AG04449 (cell line): Measurements from ENCODE around the gene ACAP3.
A peak's percentile ranks its signal among the peaks of the same experiment; 100 is the strongest.

Source experiments
- CTCF ChIA-PET: fragments of 350-600 bp; formaldehyde crosslinking; extraction: SDS; loops from one replicate; lab custom pipeline; 2021; ENCODE audit warnings: antibody characterized with exemption; lab: Yijun Ruan, JAX
- POLR2A ChIA-PET: fragments of 400-600, 350-600 bp; formaldehyde crosslinking; extraction: SDS; loops from one replicate; lab custom pipeline; 2020; ENCODE audit warnings: antibody characterized with exemption, inconsistent platforms; lab: Yijun Ruan, JAX
- DNase-seq: peaks from one replicate; pipeline ENCODE4 v3.0.0-alpha.2; 2010; ENCODE audit warnings: low read depth, low spot score
- H3K4me3 ChIP-seq: 2 replicates; pipeline ENCODE4 v1.5.1; 2011; ENCODE audit warnings: low read depth, mild to moderate bottlenecking, control low read depth, low read length
- TF ChIP-seq, protein P1 (sequence below): IDR thresholded peaks from one replicate; pipeline ENCODE4 v1.5.1; 2011; ENCODE audit warnings: mild to moderate bottlenecking, moderate library complexity, low read length, control low read depth, inconsistent platforms; ENCODE audit not compliant: insufficient read depth; ENCODE audit errors: missing control alignments

ACAP3 gene

DNA sequence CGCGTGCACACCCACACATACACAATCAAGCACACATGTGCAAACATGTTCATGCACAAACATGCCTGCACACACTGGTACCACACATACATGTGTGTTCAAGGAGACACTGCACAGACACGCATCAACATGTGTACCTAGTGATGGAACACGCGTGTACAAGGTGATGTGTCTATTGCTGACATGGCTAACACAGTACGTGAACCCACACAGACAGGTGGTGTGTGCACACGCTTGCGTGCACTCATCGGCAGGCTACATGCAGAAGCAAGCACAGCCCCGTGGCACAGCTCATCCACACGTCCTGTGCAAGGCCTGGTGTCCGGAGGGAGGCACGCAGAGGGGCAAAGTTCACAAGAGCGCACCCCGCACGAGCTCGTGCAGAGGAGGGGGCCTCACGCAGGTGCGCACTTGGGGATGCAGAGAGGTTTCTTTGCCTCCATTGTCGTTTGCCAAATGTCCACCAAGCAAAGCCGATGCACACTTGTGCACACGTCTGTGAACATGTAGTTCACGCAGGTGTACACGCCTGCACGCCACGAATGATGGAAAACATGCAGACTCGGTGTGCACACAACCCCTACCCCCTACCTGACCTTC lies 969 bp downstream of the ACAP3 start:
- ChIA-PET POLR2A (no interaction called here), CTCF (interaction anchor here (0.9 kb wide), 1 partner anchor 184 kb away, joined by 3 read pairs; no protein-coding TSS in a partner anchor)
- peak overlapping the region; percentile 68 for H3K4me3 ChIP-seq
- no peak for DNase-seq
- TF ChIP-seq, protein P1, sequence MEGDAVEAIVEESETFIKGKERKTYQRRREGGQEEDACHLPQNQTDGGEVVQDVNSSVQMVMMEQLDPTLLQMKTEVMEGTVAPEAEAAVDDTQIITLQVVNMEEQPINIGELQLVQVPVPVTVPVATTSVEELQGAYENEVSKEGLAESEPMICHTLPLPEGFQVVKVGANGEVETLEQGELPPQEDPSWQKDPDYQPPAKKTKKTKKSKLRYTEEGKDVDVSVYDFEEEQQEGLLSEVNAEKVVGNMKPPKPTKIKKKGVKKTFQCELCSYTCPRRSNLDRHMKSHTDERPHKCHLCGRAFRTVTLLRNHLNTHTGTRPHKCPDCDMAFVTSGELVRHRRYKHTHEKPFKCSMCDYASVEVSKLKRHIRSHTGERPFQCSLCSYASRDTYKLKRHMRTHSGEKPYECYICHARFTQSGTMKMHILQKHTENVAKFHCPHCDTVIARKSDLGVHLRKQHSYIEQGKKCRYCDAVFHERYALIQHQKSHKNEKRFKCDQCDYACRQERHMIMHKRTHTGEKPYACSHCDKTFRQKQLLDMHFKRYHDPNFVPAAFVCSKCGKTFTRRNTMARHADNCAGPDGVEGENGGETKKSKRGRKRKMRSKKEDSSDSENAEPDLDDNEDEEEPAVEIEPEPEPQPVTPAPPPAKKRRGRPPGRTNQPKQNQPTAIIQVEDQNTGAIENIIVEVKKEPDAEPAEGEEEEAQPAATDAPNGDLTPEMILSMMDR: no peak

DNA sequence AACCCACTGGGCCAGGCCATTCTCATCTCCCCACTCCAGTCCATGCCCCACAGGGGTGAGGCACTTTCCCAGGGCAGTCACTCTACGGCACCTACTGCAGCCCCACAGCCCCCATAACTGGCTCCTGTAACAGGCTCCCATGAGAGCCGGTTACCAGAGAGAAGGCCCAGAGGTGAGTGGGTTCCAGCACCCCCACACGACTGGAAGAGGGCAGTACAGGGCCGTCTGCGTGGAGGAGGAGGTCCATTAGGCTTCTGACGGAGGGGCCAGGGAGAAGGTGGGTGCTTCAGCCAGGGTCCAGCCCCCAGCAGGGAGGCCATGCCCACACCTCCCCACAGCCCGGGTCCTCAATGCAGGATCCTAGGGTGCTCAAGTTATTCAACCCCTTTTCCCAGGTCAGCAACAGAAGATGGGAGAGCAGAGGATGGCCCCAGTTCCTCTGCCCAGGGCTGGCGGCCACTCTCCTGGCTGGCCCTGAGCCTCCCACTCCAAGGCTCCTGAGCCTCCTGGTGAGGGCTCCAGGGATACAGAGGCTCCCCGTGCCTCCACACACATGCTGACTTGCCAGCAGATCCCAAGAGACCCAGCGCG lies 1.6 kb downstream of the ACAP3 start:
- CTCF ChIA-PET: interaction anchor here (0.9 to 2.1 kb wide), 3 partner anchors 17 to 184 kb away, joined by 3 to 16 read pairs (median 3); no protein-coding TSS in a partner anchor
- POLR2A ChIA-PET: interaction anchor here (1.3 kb wide), 1 partner anchor 16 kb away, joined by 4 read pairs; no protein-coding TSS in a partner anchor
- no peak for DNase-seq
- TF ChIP-seq, protein P1: peak; percentile 45
- H3K4me3 ChIP-seq: peak overlapping the region; percentile 68

DNA sequence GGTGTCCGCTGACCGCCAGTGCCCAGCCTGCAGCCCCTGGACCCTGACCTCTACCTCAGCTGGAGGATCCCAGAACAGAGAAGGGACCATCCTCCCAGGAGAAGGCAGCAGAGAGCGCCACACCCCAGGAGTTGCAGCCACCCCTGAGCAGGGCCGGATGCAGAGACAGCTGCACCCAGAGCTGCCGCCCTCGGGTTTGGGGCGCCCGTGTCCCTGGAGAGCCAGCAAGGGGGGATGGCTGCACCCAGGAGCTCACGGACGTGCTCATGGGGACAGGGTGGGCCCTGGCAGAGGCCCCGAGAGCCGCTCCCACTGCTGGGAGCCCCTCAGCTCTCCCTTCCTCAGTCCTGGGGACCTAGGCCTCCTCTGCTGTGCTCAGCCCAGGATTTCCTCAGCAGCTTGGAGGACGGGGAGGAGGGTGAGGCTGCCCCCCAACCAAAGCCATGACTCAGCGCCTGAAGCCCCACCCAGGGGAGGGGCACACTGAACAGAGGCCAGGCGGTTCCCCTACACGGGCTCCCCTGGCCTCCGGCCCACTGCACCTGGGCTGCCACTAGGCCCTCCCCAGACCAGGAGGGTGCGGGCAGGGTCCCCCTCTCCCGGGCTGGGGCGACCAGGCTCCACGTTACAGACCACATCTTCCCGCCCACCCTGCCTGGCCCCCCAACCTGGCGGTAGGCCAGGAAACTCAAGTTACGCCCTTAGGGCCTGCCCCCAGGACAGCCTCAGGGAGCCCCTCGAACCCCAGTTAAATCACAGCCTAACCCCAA lies 2.2 kb downstream of the ACAP3 start:
- CTCF ChIA-PET: interaction anchor here (0.9 to 2.1 kb wide), 7 partner anchors 15 to 183 kb away, joined by 3 to 16 read pairs (median 4); partner anchors contain the start of gene UBE2J2
- H3K4me3 ChIP-seq: peak overlapping the region; percentile 68
- TF ChIP-seq, protein P1: peak; percentile 6
- POLR2A ChIA-PET: interaction anchor here (0.6 to 1.3 kb wide), 5 partner anchors 11 to 70 kb away, joined by 3 to 4 read pairs (median 4); partner anchors contain the start of gene AURKAIP1
- DNase-seq: no peak

DNA sequence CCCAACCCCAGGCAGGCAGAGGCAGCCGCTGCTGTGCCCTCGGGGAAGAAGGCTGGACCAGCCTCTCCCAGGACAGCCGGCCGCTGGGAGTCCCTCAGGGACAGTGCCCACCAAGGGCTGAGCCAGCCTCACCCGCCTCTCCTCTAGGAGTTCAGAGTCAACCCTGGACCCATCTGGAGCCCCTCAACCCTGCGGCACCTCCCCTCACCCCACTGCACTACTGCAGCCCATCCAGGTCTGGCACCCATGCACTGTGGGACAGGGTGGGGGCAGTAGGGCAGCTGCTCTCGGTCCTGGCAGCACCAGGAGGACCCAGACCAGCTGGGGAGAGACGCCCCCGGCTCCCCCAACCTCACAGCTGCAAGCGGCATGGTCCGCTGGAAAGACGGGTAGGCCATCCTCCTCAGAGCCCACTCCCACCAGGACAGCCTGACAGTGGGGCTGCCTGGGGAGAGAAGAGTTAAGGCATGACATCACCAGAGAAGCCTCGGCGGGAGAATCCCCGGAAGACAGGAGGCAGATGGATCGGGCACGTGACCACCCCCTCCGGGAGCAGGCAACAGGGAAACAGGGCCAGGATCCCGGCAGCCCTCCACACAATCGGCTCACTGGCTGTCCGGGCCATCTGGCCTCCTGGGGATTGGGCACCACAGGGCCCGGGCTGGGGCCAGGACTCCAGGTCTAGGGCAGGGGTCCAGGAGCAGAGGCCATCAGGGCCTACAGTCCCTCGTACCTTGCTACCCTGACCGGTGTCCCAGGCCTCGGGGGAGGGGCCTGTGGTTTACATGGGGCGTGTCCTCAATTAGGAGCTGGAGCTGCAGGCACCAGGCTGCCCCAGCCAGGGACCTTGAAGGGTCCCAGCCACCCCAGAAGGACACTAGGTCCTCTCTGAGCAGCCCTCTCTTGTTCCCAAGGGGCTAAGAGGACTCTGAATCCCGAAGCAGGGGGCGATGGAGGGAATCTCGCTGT lies 3.1 kb downstream of the ACAP3 start:
- H3K4me3 ChIP-seq: peak overlapping the region; percentile 68
- no peak for DNase-seq
- ChIA-PET CTCF (interaction anchor here (0.9 to 2.1 kb wide), 7 partner anchors 14 to 183 kb away, joined by 3 to 16 read pairs (median 4); partner anchors contain the start of gene UBE2J2), POLR2A (interaction anchor here (0.6 to 1.3 kb wide), 5 partner anchors 10 to 71 kb away, joined by 3 to 4 read pairs (median 4); partner anchors contain the start of gene AURKAIP1)
- TF ChIP-seq, protein P1: no peak

DNA sequence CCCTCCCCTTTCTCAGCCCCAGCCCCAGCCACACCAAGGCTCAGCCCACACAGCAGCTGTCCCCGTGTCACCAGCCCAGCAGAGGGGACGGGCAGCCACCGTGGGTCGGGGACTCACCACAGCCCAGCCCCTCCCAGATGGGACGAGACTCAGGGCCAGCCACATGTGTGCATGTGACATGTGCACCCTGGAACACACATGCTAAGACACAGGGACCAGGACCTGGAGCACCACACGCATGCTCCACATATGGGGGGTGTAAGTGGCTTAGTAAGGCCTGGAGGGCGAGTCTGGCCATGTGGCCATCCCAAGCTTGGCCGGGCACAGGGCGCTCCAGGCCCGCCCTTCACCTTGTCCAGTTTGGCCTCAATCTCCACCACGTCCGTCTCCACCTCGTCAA lies 4.0 kb downstream of the ACAP3 start:
- CTCF ChIA-PET: interaction anchor here (1.1 to 2.1 kb wide), 3 partner anchors 13 to 182 kb away, joined by 5 to 16 read pairs (median 5); no protein-coding TSS in a partner anchor
- POLR2A ChIA-PET: no interaction called here
- no peak for DNase-seq
- TF ChIP-seq, protein P1: no peak
- no peak overlapping the region for H3K4me3 ChIP-seq
